IMR-90 (cell line): ENCODE measurements around the gene APOC1. TPM values are rescaled to one million over a fixed set of nuclear protein-coding genes. Genes with fewer than 3 reads are reported as not detected.

Experiments used
- ATAC-seq: fragments of 200-7000 bp; cut with Tn5 transposase; 2 replicates; pipeline ENCODE4 v1.9.1; 2020; ENCODE audit warnings: low read depth, mild to moderate bottlenecking, moderate library complexity
- BruUV-seq: library from RNA; stranded (reverse); fragments of 400-500 nt; replicated peaks from 2 replicates; lab custom pipeline; 2021; lab: Mats Ljungman, UMichigan
- CTCF ChIA-PET: fragments of 300-600 bp; formaldehyde crosslinking; extraction: SDS; loops from one replicate; lab custom pipeline; 2021; ENCODE audit warnings: antibody characterized with exemption; lab: Yijun Ruan, JAX
- POLR2A ChIA-PET: fragments of 300-600 bp; sonication (Branson Sonifier 250); formaldehyde crosslinking; loops from one replicate; lab custom pipeline; 2022; ENCODE audit warnings: antibody characterized with exemption; ENCODE audit not compliant: unreplicated experiment; lab: Charles Lee
- DNase-seq: peaks from one replicate; pipeline ENCODE4 v3.0.0; 2013
- H2AFZ ChIP-seq: replicated peaks from 2 replicates; pipeline ENCODE3; 2013; ENCODE audit warnings: low read length, mild to moderate bottlenecking; ENCODE audit not compliant: poor library complexity
- H2AK5ac ChIP-seq: 2 replicates; pipeline ENCODE4 v1.6.1; 2013; ENCODE audit warnings: low read depth, low read length, inconsistent platforms
- H2AK9ac ChIP-seq: replicated peaks from 2 replicates; pipeline ENCODE3; 2013; ENCODE audit warnings: mild to moderate bottlenecking, low read depth, low read length, moderate library complexity; ENCODE audit not compliant: poor library complexity
- H2BK120ac ChIP-seq: 2 replicates; pipeline ENCODE4 v1.6.1; 2013; ENCODE audit warnings: low read depth, low read length, inconsistent platforms
- H2BK15ac ChIP-seq: 3 replicates; pipeline ENCODE4 v1.6.1; 2013; ENCODE audit warnings: low read depth, low read length, inconsistent platforms
- H2BK20ac ChIP-seq: 2 replicates; pipeline ENCODE4 v1.6.1; 2013; ENCODE audit warnings: low read depth, mild to moderate bottlenecking, inconsistent platforms, low read length, moderate library complexity
- H2BK5ac ChIP-seq: 2 replicates; pipeline ENCODE4 v1.6.1; 2013; ENCODE audit warnings: mild to moderate bottlenecking, low read depth, low read length, inconsistent platforms; ENCODE audit not compliant: poor library complexity, severe bottlenecking
- H3K14ac ChIP-seq: replicated peaks from 2 replicates; pipeline ENCODE4 v1.6.1; 2013; ENCODE audit warnings: low read depth, low read length, inconsistent platforms
- H3K18ac ChIP-seq: 2 replicates; pipeline ENCODE4 v1.6.1; 2013; ENCODE audit warnings: low read depth, low read length, control low read depth
- H3K23ac ChIP-seq: 2 replicates; pipeline ENCODE4 v1.6.1; 2013; ENCODE audit warnings: low read depth, low read length, inconsistent platforms
- H3K27ac ChIP-seq: 2 replicates; pipeline ENCODE4 v1.5.1; 2013; ENCODE audit warnings: mild to moderate bottlenecking, control low read depth, low read length; ENCODE audit not compliant: insufficient read depth
- H3K27me3 ChIP-seq: 2 replicates; pipeline ENCODE4 v1.6.1; 2013; ENCODE audit warnings: low read length; ENCODE audit not compliant: control insufficient read depth, insufficient read depth
- H3K36me3 ChIP-seq: 2 replicates; pipeline ENCODE4 v1.6.1; 2013; ENCODE audit warnings: low read length, mixed read lengths; ENCODE audit not compliant: control insufficient read depth, insufficient read depth
- H3K4ac ChIP-seq: 2 replicates; pipeline ENCODE4 v1.6.1; 2013; ENCODE audit warnings: low read depth, low read length, inconsistent platforms
- H3K4me1 ChIP-seq: 2 replicates; pipeline ENCODE4 v1.6.1; 2013; ENCODE audit warnings: low read length, mixed read lengths; ENCODE audit not compliant: control insufficient read depth, insufficient read depth
- H3K4me2 ChIP-seq: 2 replicates; pipeline ENCODE4 v1.6.1; 2013; ENCODE audit warnings: low read depth, mild to moderate bottlenecking, control low read depth, low read length, moderate library complexity
- H3K4me3 ChIP-seq: 2 replicates; pipeline ENCODE4 v1.5.1; 2013; ENCODE audit warnings: low read depth, mild to moderate bottlenecking, control low read depth, low read length, moderate library complexity; ENCODE audit not compliant: insufficient read depth
- H3K56ac ChIP-seq: 2 replicates; pipeline ENCODE4 v1.6.1; 2013; ENCODE audit warnings: low read length, inconsistent platforms; ENCODE audit not compliant: insufficient read depth; ENCODE audit errors: extremely low read depth
- H3K79me1 ChIP-seq, 2 experiments: 2 replicates each; pipeline ENCODE4 v1.6.1; 2013; ENCODE audit warnings: low read length in 2 of 2, inconsistent platforms in 1 of 2, low read depth in 1 of 2
- H3K9ac ChIP-seq: 2 replicates; pipeline ENCODE4 v1.6.1; 2013; ENCODE audit warnings: low read depth, low read length, control low read depth
- H3K9me1 ChIP-seq: 2 replicates; pipeline ENCODE4 v1.6.1; 2013; ENCODE audit warnings: low read length, inconsistent platforms; ENCODE audit not compliant: insufficient read depth
- H3K9me3 ChIP-seq: 2 replicates; pipeline ENCODE4 v1.6.1; 2013; ENCODE audit warnings: low read length; ENCODE audit not compliant: control insufficient read depth, insufficient read depth
- H4K20me1 ChIP-seq: 2 replicates; pipeline ENCODE4 v1.6.1; 2013; ENCODE audit warnings: low read length, inconsistent platforms; ENCODE audit not compliant: insufficient read depth
- H4K5ac ChIP-seq: 2 replicates; pipeline ENCODE4 v1.6.1; 2013; ENCODE audit warnings: mild to moderate bottlenecking, low read depth, low read length, control low read depth
- H4K8ac ChIP-seq, 2 experiments: 2 replicates each; pipeline ENCODE4 v1.6.1; 2013; ENCODE audit warnings: low read depth in 2 of 2, low read length in 2 of 2, control low read depth in 1 of 2, inconsistent platforms in 1 of 2
- H4K91ac ChIP-seq: 2 replicates; pipeline ENCODE4 v1.6.1; 2013; ENCODE audit warnings: low read depth, low read length, inconsistent platforms; ENCODE audit not compliant: insufficient read depth
- BHLHE40 ChIP-seq: fragments of 150-350 bp; IDR thresholded peaks from 2 replicates; pipeline ENCODE4 v1.6.1; 2016; ENCODE audit warnings: mild to moderate bottlenecking, low read depth, low read length
- CEBPB ChIP-seq: IDR thresholded peaks from 2 replicates; pipeline ENCODE4 v1.6.1; 2012; ENCODE audit warnings: low read depth, low read length, improper control_type of control experiment
- FOS ChIP-seq: fragments of 150-350 bp; IDR thresholded peaks from 2 replicates; pipeline ENCODE4 v1.6.1; 2016; ENCODE audit warnings: low read depth, low read length
- MAFK ChIP-seq: IDR thresholded peaks from 2 replicates; pipeline ENCODE4 v1.6.1; 2012; ENCODE audit warnings: low read depth, low read length, improper control_type of control experiment
- MAZ ChIP-seq: IDR thresholded peaks from 2 replicates; pipeline ENCODE4 v1.6.1; 2012; ENCODE audit warnings: low read depth, mild to moderate bottlenecking, low read length, improper control_type of control experiment, moderate library complexity, borderline replicate concordance
- MXI1 ChIP-seq: IDR thresholded peaks from 2 replicates; pipeline ENCODE4 v1.6.1; 2012; ENCODE audit warnings: low read depth, mild to moderate bottlenecking, low read length, moderate library complexity, borderline replicate concordance
- NFE2L2 ChIP-seq: fragments of 150-350 bp; IDR thresholded peaks from 2 replicates; pipeline ENCODE4 v1.6.1; 2016; ENCODE audit warnings: low read depth, mild to moderate bottlenecking, low read length
- RCOR1 ChIP-seq: IDR thresholded peaks from 2 replicates; pipeline ENCODE4 v1.6.1; 2012; ENCODE audit warnings: mild to moderate bottlenecking, low read length, improper control_type of control experiment; ENCODE audit not compliant: insufficient replicate concordance
- RFX5 ChIP-seq: IDR thresholded peaks from 2 replicates; pipeline ENCODE4 v1.8.0; 2012; ENCODE audit warnings: low read depth, mild to moderate bottlenecking, low read length, moderate library complexity
- WGBS, 2 experiments: methylation state at CpG; one replicate each; pipeline versions ENCODE4 v1.1.5 to v1.1.7; 2013; ENCODE audit warnings: missing lambda C conversion rate in 2 of 2; ENCODE audit not compliant: insufficient read length in 1 of 2; ENCODE audit errors: extremely low coverage in 2 of 2; 5-methylcytosine and 5-hydroxymethylcytosine counted together
- dilution Hi-C: fragments of 300-500 bp; cut with HindIII; formaldehyde crosslinking; loops from one replicate; pipeline ENCODE4 v1.14.3; 2018; ENCODE audit warnings: low sequenced_read_pairs; ENCODE audit not compliant: unreplicated experiment
- in situ Hi-C: fragments of 300-500 bp; cut with MboI; formaldehyde crosslinking; loops from 3 replicates; pipeline ENCODE4 v1.14.3; 2019; ENCODE audit warnings: low sequenced_read_pairs, inconsistent platforms, mixed read lengths
- intact Hi-C: fragments of 100-400 bp; cut with micrococcal nuclease; formaldehyde crosslinking; loops from 2 replicates; pipeline ENCODE4 v1.10.0; 2022
- polyA plus RNA-seq, 3 experiments: library from polyadenylated mRNA; depleted of rRNA; stranded (reverse); fragments of >200 nt; gene quantifications; 2 replicates each; pipeline ENCODE4 v1.2.3, GENCODE V29; 2012; ENCODE audit warnings: low replicate concordance in 1 of 3
- total RNA-seq: library from RNA; depleted of rRNA; stranded (reverse); fragments of >200 nt; gene quantifications from 2 replicates; pipeline ENCODE4 v1.2.3, GENCODE V29; 2012
- TF ChIP-seq, protein P1 (sequence below): conservative IDR thresholded peaks from 2 replicates; pipeline ENCODE4 v1.5.1; 2012; ENCODE audit warnings: mild to moderate bottlenecking, low read depth, low read length, improper control_type of control experiment

APOC1 gene
- total and polyA plus RNA-seq, 2 of the 4 experiments (the other 2 are of a cell fraction), result 1.1 TPM; not detected in 1

DNA sequence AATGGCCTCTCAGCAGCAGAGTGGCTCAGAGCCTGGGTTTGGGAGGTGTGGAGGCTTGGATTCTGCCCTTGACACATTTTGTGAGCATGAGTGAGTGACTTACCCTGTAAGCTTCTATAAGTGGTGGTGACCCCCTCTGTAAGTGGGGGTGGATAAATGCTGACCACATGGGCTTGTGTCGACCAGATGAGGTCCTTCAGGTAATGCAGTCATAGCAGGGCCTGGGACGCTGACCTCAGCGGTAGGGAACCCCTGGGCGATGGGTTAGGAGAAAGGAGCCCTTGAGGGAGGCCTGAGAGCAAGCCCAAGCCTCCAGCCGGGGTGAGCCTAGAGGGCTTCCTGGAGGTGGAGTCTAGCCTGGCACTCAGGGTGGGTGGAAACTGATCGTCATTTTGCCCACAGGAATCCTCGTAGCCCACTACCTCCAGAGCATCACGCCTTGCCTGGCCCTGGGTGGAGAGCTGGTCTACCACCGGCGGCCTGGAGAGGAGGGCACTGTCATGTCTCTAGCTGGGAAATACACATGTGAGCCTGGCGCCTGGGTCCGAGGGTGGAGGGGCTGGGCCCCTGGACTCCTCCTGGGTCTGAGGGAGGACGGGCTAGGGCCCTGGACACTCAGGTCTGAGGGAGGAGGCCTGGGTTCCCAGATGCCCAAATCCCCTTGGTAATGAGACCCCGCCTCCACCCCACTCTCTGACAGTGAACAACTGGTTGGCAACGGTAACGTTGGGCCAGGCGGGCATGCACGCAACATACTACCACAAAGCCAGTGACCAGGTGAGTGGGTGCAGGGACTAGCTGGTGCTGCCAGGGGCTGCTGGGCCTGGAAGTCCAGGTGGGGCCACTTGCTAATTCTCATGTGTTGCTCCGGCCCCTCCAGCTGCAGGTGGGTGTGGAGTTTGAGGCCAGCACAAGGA lies 13.8 kb upstream of the APOC1 start:
- no peak for TF ChIP-seq RFX5
- TF ChIP-seq MXI1, result no peak
- TF ChIP-seq BHLHE40, result no peak
- TF ChIP-seq CEBPB, result no peak
- TF ChIP-seq NFE2L2, result no peak
- no peak for TF ChIP-seq RCOR1
- TF ChIP-seq MAZ, result no peak
- no peak for TF ChIP-seq FOS
- TF ChIP-seq MAFK, result no peak
- TF ChIP-seq, protein P1, sequence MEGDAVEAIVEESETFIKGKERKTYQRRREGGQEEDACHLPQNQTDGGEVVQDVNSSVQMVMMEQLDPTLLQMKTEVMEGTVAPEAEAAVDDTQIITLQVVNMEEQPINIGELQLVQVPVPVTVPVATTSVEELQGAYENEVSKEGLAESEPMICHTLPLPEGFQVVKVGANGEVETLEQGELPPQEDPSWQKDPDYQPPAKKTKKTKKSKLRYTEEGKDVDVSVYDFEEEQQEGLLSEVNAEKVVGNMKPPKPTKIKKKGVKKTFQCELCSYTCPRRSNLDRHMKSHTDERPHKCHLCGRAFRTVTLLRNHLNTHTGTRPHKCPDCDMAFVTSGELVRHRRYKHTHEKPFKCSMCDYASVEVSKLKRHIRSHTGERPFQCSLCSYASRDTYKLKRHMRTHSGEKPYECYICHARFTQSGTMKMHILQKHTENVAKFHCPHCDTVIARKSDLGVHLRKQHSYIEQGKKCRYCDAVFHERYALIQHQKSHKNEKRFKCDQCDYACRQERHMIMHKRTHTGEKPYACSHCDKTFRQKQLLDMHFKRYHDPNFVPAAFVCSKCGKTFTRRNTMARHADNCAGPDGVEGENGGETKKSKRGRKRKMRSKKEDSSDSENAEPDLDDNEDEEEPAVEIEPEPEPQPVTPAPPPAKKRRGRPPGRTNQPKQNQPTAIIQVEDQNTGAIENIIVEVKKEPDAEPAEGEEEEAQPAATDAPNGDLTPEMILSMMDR, result no peak
- H3K4me3 ChIP-seq, result no peak overlapping the region
- H3K9me1 ChIP-seq, result no peaks in the 10 kb centered on the region
- in situ Hi-C loops, result no loop called here
- ChIA-PET POLR2A (no interaction called here), CTCF (no interaction called here)
- H3K18ac ChIP-seq, result no peak overlapping the region
- no peak overlapping the region for H3K14ac ChIP-seq
- H2AK5ac ChIP-seq, result no peak overlapping the region
- no peak overlapping the region for H4K5ac ChIP-seq
- H2BK5ac ChIP-seq, result no peak overlapping the region
- dilution Hi-C loops, result no loop called here
- no peak overlapping the region for H4K91ac ChIP-seq
- peaks cover 1% of the 10 kb centered on the region; the same call in 1 of the 2 replicates for H3K4me1 ChIP-seq
- peaks cover 4% of the 10 kb centered on the region; the same call in 1 of the 2 replicates for H4K20me1 ChIP-seq
- H3K4me2 ChIP-seq, result no peak overlapping the region
- H3K27ac ChIP-seq, result no peak overlapping the region
- H3K9me3 ChIP-seq, result no peaks in the 10 kb centered on the region
- H2BK120ac ChIP-seq, result no peak overlapping the region
- intact Hi-C loops, result no loop called here
- H3K56ac ChIP-seq, result no peak overlapping the region
- H3K4ac ChIP-seq, result no peak overlapping the region
- no peak overlapping the region for H2BK20ac ChIP-seq
- peaks cover 7 to 14% of the 10 kb centered on the region in 2 experiments; a peak in 2 of 4 replicates for H3K79me1 ChIP-seq
- 90% methylated on average over 4 of the region's 19 CpGs; no CpG with 5 or more reads in 1 of the 2 experiments for WGBS, 2 experiments
- H2AFZ ChIP-seq, result no peak overlapping the region
- H2BK15ac ChIP-seq, result no peak overlapping the region
- peaks cover 4% of the 10 kb centered on the region for H3K27me3 ChIP-seq
- no peak overlapping the region for H2AK9ac ChIP-seq
- BruUV-seq, result no TSS peak
- H3K23ac ChIP-seq, result no peak overlapping the region
- ATAC-seq (no peak), DNase-seq (no peak)
- peaks cover 43% of the 10 kb centered on the region for H3K36me3 ChIP-seq
- H3K9ac ChIP-seq, result no peak overlapping the region
- no peak overlapping the region for H4K8ac ChIP-seq
